ENCODE data around the gene ITM2C.

ITM2C gene

GRCh38 chr2:230864605-230865306 is at the start of gene ITM2C:
TSS of gene ITM2C (plus strand) at chr2:230864942. CDS start at chr2:230865026, 84 bp downstream.
- peak; percentile 16 for DNase-seq

- DNase-seq: no peak
These were observed 49.7 kb upstream of the ITM2C start for GRCh38 chr2:230815088-230815487.

GRCh38 chr2:230816735-230817134 is 48.0 kb upstream of the ITM2C start:
- DNase-seq: no peak

GRCh38 chr2:230819433-230819832 is 45.3 kb upstream of the ITM2C start:
- DNase-seq: no peak

- DNase-seq: no peak
These were observed 43.3 kb upstream of the ITM2C start for GRCh38 chr2:230821261-230821990.

GRCh38 chr2:230821991-230822520 is 42.7 kb upstream of the ITM2C start:
- no peak for DNase-seq

GRCh38 chr2:230823264-230823964 is 41.3 kb upstream of the ITM2C start:
- no peak for DNase-seq

GRCh38 chr2:230824406-230824978 is 40.2 kb upstream of the ITM2C start:
- DNase-seq: peak; percentile 16

- DNase-seq: no peak
These were observed 39.4 kb upstream of the ITM2C start for GRCh38 chr2:230825354-230825753.

- no peak for DNase-seq
These were observed 36.9 kb upstream of the ITM2C start for GRCh38 chr2:230827774-230828271.

- DNase-seq: no peak
These were observed 36.3 kb upstream of the ITM2C start for GRCh38 chr2:230828272-230828961.

- no peak for DNase-seq
These were observed 35.4 kb upstream of the ITM2C start for GRCh38 chr2:230829293-230829692.

- no peak for DNase-seq
These were observed 34.8 kb upstream of the ITM2C start for GRCh38 chr2:230829959-230830358.

GRCh38 chr2:230830428-230830827 is 34.3 kb upstream of the ITM2C start:
- no peak for DNase-seq

GRCh38 chr2:230840301-230840700 is 24.4 kb upstream of the ITM2C start:
- DNase-seq: no peak

- no peak for DNase-seq
These were observed 22.3 kb upstream of the ITM2C start for GRCh38 chr2:230842473-230842872.

GRCh38 chr2:230843132-230843531 is 21.6 kb upstream of the ITM2C start:
- no peak for DNase-seq

- no peak for DNase-seq
These were observed 18.4 kb upstream of the ITM2C start for GRCh38 chr2:230846360-230846759.

- peak; percentile 67 for DNase-seq
These were observed 16.8 kb upstream of the ITM2C start for GRCh38 chr2:230847883-230848388.

GRCh38 chr2:230849633-230850357 is 14.9 kb upstream of the ITM2C start:
- DNase-seq: no peak

- no peak for DNase-seq
These were observed 14.4 kb upstream of the ITM2C start for GRCh38 chr2:230850358-230850658.

GRCh38 chr2:230852113-230852512 is 12.6 kb upstream of the ITM2C start:
- DNase-seq: no peak

All from SHP77 treated with DMSO at 0.1 percent for 48 hours (cell line).